Neuronal stem cell (in vitro differentiated cells): ENCODE results near the gene LSM10.

Source experiments
- DNase-seq: peaks from one replicate; pipeline ENCODE4 v3.0.0-alpha.2; 2013; ENCODE audit warnings: low spot score
- H2AFZ ChIP-seq: one replicate; pipeline ENCODE4 v1.6.1; 2013; ENCODE audit warnings: mild to moderate bottlenecking, low read length, inconsistent platforms
- H2AK5ac ChIP-seq: 2 replicates; pipeline ENCODE4 v1.6.1; 2013; ENCODE audit warnings: low read depth, mild to moderate bottlenecking, inconsistent platforms, low read length, moderate library complexity, mixed read lengths
- H2BK120ac ChIP-seq: 2 replicates; pipeline ENCODE4 v1.6.1; 2013; ENCODE audit warnings: low read depth, mild to moderate bottlenecking, inconsistent platforms, low read length, moderate library complexity, mixed read lengths
- H2BK12ac ChIP-seq: one replicate; pipeline ENCODE4 v1.6.1; 2013; ENCODE audit warnings: low read length, inconsistent platforms
- H2BK15ac ChIP-seq: 2 replicates; pipeline ENCODE4 v1.6.1; 2013; ENCODE audit warnings: mild to moderate bottlenecking, low read length, inconsistent platforms, mixed read lengths
- H2BK5ac ChIP-seq: one replicate; pipeline ENCODE4 v1.6.1; 2013; ENCODE audit warnings: inconsistent platforms, mild to moderate bottlenecking, low read length, moderate library complexity
- H3K14ac ChIP-seq: one replicate; pipeline ENCODE4 v1.6.1; 2013; ENCODE audit warnings: low read length, inconsistent platforms
- H3K18ac ChIP-seq: 2 replicates; pipeline ENCODE4 v1.6.1; 2013; ENCODE audit warnings: low read length, inconsistent platforms
- H3K23ac ChIP-seq: 2 replicates; pipeline ENCODE4 v1.6.1; 2013; ENCODE audit warnings: low read depth, mild to moderate bottlenecking, mixed read lengths, low read length, inconsistent platforms; ENCODE audit not compliant: poor library complexity
- H3K27ac ChIP-seq: replicated peaks from 3 replicates; pipeline ENCODE4 v1.5.1; 2013; ENCODE audit warnings: low read length, inconsistent platforms
- H3K27me3 ChIP-seq, 3 experiments: 2 replicates each; pipeline ENCODE4 v1.6.1; 2013; ENCODE audit warnings: low read length in 3 of 3, mild to moderate bottlenecking in 2 of 3, inconsistent platforms in 1 of 3, low read depth in 1 of 3, mixed read lengths in 1 of 3, moderate library complexity in 1 of 3; ENCODE audit not compliant: control insufficient read depth in 3 of 3, insufficient read depth in 3 of 3
- H3K36me3 ChIP-seq, 2 donors: replicated peaks in 1 of 2; 2 replicates each; pipeline ENCODE4 v1.6.1; 2013; ENCODE audit warnings: low read length in 2 of 2; ENCODE audit not compliant: control insufficient read depth in 2 of 2, insufficient read depth in 2 of 2
- H3K4ac ChIP-seq: 2 replicates; pipeline ENCODE4 v1.6.1; 2013; ENCODE audit warnings: inconsistent platforms, mild to moderate bottlenecking, low read length, moderate library complexity
- H3K4me1 ChIP-seq, 2 donors: 1 replicate in 1 of 2; 2 replicates in 1 of 2; pipeline ENCODE4 v1.6.1; 2013; ENCODE audit warnings: low read length in 2 of 2, low read depth in 1 of 2; ENCODE audit not compliant: control insufficient read depth in 2 of 2, insufficient read depth in 1 of 2
- H3K4me2 ChIP-seq: one replicate; pipeline ENCODE4 v1.6.1; 2013; ENCODE audit warnings: mild to moderate bottlenecking, low read length, inconsistent platforms; ENCODE audit not compliant: insufficient read depth, poor library complexity, severe bottlenecking
- H3K4me3 ChIP-seq, 2 donors: 2 replicates each; pipeline ENCODE4 v1.5.1; 2013; ENCODE audit warnings: low read length in 2 of 2, mild to moderate bottlenecking in 2 of 2, inconsistent platforms in 1 of 2, moderate library complexity in 1 of 2
- H3K79me1 ChIP-seq: one replicate; pipeline ENCODE4 v1.6.1; 2013; ENCODE audit warnings: low read depth, mild to moderate bottlenecking, inconsistent platforms, low read length, moderate library complexity
- H3K9ac ChIP-seq: one replicate; pipeline ENCODE4 v1.6.1; 2013; ENCODE audit warnings: mild to moderate bottlenecking, low read depth, low read length, inconsistent platforms; ENCODE audit not compliant: poor library complexity
- H3K9me3 ChIP-seq, 2 donors: replicated peaks in 1 of 2; 2 replicates each; pipeline versions ENCODE3 to v1.6.1; 2013; ENCODE audit warnings: low read length in 2 of 2, mild to moderate bottlenecking in 2 of 2, inconsistent platforms in 1 of 2, low read depth in 1 of 2, mixed read lengths in 1 of 2, moderate library complexity in 1 of 2; ENCODE audit not compliant: control insufficient read depth in 2 of 2, insufficient read depth in 1 of 2
- H4K8ac ChIP-seq: one replicate; pipeline ENCODE4 v1.6.1; 2013; ENCODE audit warnings: low read depth, mild to moderate bottlenecking, inconsistent platforms, low read length, moderate library complexity
- H4K91ac ChIP-seq: one replicate; pipeline ENCODE4 v1.6.1; 2013; ENCODE audit warnings: low read length, low read depth, mild to moderate bottlenecking, inconsistent platforms; ENCODE audit not compliant: poor library complexity
- WGBS, 2 donors: extraction: QIAGEN DNeasy Blood & Tissue Kit; methylation state at CpG; one replicate each; pipeline ENCODE4 v1.1.7; 2013; ENCODE audit warnings: missing lambda C conversion rate in 2 of 2, mixed read lengths in 1 of 2; ENCODE audit not compliant: insufficient read length in 2 of 2, insufficient replicate concordance in 1 of 2; ENCODE audit errors: extremely low coverage in 2 of 2; 5-methylcytosine and 5-hydroxymethylcytosine counted together

Gene LSM10

DNA sequence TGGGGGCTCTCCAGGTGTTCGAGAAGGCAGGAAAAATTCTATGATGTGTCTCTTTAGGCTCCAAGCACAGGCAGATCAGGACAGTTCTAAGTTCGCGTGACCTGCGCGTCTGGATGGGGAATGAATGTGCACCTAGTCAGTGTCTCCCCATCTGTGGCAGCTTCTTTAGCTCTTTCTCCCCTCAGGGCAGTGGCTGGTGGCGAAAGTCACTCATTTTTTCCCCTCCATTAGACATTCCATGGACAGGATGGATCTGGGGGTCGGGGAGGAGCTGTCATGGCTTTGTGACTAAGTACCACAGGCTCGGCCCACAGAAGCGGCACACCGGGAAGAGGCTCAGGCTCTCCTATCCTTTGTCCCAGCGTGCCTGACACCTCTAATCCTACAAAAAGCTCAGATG lies 43.2 kb downstream of the LSM10 start:
- H3K79me1 ChIP-seq, result peaks cover 3% of the 10 kb centered on the region
- H3K4ac ChIP-seq, result no peak overlapping the region
- H2BK12ac ChIP-seq, result no peak overlapping the region
- H3K9me3 ChIP-seq, result no peaks in the 10 kb centered on the region
- H4K91ac ChIP-seq, result no peak overlapping the region
- peaks cover 29 to 76% of the 10 kb centered on the region in 2 donors for H3K36me3 ChIP-seq
- H3K4me3 ChIP-seq, result no peak overlapping the region
- no peak overlapping the region for H2AK5ac ChIP-seq
- H3K9ac ChIP-seq, result no peak overlapping the region
- no CpG with 5 or more reads among the region's 11 CpGs for WGBS, 2 donors
- no peak overlapping the region for H2BK120ac ChIP-seq
- no peak overlapping the region for H3K14ac ChIP-seq
- H3K18ac ChIP-seq, result no peak overlapping the region
- no peak overlapping the region for H3K23ac ChIP-seq
- no peak overlapping the region for H2BK15ac ChIP-seq
- no peaks in the 10 kb centered on the region for H3K27me3 ChIP-seq
- no peak for DNase-seq
- H4K8ac ChIP-seq, result no peak overlapping the region
- no peak overlapping the region for H2AFZ ChIP-seq
- no peak overlapping the region for H3K4me2 ChIP-seq
- H3K4me1 ChIP-seq, result peaks cover 26 to 29% of the 10 kb centered on the region in 2 donors
- no peak overlapping the region for H2BK5ac ChIP-seq
- no peak overlapping the region for H3K27ac ChIP-seq

DNA sequence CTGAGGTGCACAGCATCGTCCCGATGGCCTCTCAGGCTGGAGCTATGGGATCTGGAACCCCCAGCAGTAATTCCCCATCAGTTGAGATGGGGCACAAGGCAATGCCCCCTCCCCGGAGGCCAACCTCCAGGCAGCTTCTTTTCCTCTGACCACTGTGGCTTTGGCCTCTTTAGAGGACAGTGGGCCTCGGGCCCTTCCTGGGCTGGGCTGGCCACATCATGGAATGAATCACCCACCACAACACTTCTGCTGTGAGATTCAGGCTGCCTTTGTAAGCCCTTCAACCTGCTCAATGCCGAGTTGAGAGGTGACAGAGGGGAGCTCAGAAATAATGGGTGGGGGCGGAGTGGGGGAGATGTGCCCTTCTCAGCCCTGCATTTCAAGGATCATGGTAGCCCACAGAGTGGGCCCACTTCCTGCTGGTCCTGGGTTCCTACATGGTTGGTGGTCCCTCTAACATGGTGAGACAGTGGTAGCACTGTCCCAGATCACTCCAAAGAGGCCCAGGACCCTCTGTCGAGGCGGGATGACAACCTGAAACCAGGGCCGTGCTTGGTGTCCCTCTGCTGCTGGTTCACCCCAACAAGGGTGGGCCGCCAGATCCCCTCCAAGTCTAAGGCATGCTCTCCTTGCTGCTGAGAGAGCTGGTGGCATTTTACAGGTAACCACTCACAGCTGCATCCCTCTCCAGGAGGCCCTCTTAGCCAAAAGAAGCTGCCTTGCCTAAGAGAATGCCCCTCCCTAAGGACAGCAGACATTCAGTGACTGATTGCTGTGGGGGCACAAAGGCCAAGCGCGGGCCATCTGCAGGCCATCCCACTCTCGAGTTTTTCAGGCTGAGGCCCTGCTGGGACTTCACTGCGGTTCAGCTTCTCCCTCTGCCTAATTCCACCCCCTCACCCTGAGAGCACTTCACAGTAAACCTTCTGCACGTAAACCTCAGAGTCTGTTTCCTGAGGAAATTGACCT lies 44.5 kb downstream of the LSM10 start:
- Histone ChIP-seq H2AK5ac (peak overlapping the region; percentile 36), H3K27me3 (no peaks in the 10 kb centered on the region), H4K91ac (peak overlapping the region; percentile 35), H3K14ac (no peak overlapping the region), H3K4me1 (peaks cover 26 to 29% of the 10 kb centered on the region in 2 donors), H3K27ac (no peak overlapping the region), H2BK15ac (peak overlapping the region; percentile 75), H3K4me2 (no peak overlapping the region), H3K18ac (peak overlapping the region; percentile 9), H3K4ac (no peak overlapping the region), H3K9me3 (peaks cover 0 to 1% of the 10 kb centered on the region in 2 donors), H3K79me1 (peaks cover 3% of the 10 kb centered on the region), H3K23ac (peak overlapping the region; percentile 13), H2BK5ac (peak overlapping the region; percentile 33), H4K8ac (no peak overlapping the region), H2BK120ac (no peak overlapping the region), H2AFZ (no peak overlapping the region), H3K36me3 (peaks cover 34 to 75% of the 10 kb centered on the region in 2 donors), H3K9ac (no peak overlapping the region), H3K4me3 (no peak overlapping the region), H2BK12ac (no peak overlapping the region)
- DNase-seq, result no peak
- no CpG with 5 or more reads among the region's 15 CpGs for WGBS, 2 donors

DNA sequence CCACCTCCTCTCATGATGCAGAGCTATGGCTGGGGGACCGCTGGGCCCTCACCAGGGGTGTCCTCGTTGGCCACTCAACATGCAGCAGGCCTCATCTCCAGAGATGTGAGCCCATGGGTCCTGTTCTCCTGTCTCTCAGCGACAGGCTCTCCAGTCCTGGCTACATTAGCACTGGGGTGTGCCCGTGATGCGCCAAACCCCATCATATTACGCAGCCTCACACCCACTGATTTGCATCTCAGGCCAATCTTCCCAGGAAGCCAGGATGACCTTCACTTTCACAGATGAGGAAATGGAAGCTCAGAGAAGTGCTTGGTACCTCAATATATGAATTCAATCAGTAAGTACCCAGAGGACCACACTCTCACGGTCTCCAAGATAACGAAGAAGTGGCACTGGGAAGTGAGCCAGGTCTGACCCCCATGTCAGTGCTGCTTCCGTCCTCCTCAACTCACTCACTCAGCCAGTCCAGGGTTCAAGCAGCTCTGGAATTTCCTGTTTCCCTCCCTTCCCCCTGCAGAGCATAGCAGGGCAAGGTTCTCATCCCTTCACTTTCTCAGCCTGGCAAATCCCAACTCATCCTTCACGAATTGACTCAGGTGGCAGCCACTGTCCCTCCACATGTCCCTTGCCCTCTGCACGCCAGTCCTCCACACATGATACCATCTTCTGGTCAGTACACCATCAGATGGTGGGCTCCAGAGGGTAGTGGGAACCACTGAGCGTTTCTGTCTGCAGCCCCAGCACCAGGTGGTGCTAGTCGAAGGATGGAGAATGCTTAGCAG lies 45.4 kb downstream of the LSM10 start:
- no peak overlapping the region for H3K14ac ChIP-seq
- no CpG with 5 or more reads among the region's 13 CpGs for WGBS, 2 donors
- peak overlapping the region; percentile 35 for H4K91ac ChIP-seq
- H3K79me1 ChIP-seq, result no peaks in the 10 kb centered on the region
- H3K27ac ChIP-seq, result no peak overlapping the region
- peaks cover 26 to 29% of the 10 kb centered on the region in 2 donors for H3K4me1 ChIP-seq
- H2AFZ ChIP-seq, result no peak overlapping the region
- H3K23ac ChIP-seq, result peak overlapping the region; percentile 27
- peak overlapping the region; percentile 36 for H2AK5ac ChIP-seq
- H3K4me3 ChIP-seq, result no peak overlapping the region
- no peak overlapping the region for H3K9ac ChIP-seq
- no peaks in the 10 kb centered on the region for H3K27me3 ChIP-seq
- H3K36me3 ChIP-seq, result peaks cover 33 to 75% of the 10 kb centered on the region in 2 donors
- peak overlapping the region; percentile 65 for H3K18ac ChIP-seq
- H3K9me3 ChIP-seq, result peaks cover 0 to 1% of the 10 kb centered on the region in 2 donors
- H2BK15ac ChIP-seq, result peak overlapping the region; percentile 75
- H4K8ac ChIP-seq, result no peak overlapping the region
- peak overlapping the region; percentile 33 for H2BK5ac ChIP-seq
- H2BK120ac ChIP-seq, result no peak overlapping the region
- no peak overlapping the region for H2BK12ac ChIP-seq
- DNase-seq, result no peak
- peak overlapping the region; percentile 18 for H3K4me2 ChIP-seq
- H3K4ac ChIP-seq, result peak overlapping the region; percentile 23
